HepG2 (cell line): Measurements from ENCODE around the gene CD151. TPM values are rescaled to one million over a fixed set of nuclear protein-coding genes. Genes with fewer than 3 reads are reported as not detected.

ENCODE experiments used
- AHR ChIP-seq: IDR thresholded peaks from 2 replicates; pipeline ENCODE4 v1.6.1; 2018; ENCODE audit warnings: missing genetic modification reagents, missing compliant biosample characterization
- AKAP8 ChIP-seq: sonication (generic); formaldehyde crosslinking; IDR thresholded peaks from 2 replicates; pipeline ENCODE4 v1.5.1; 2020; ENCODE audit warnings: mild to moderate bottlenecking, missing genetic modification reagents
- CREM ChIP-seq, 2 experiments: sonication (generic) in 1 of 2; formaldehyde crosslinking in 1 of 2; IDR thresholded peaks; 2 replicates each; pipeline versions ENCODE4 v1.4.0 to v1.6.1; 2016 to 2020; ENCODE audit warnings: antibody characterized with exemption in 1 of 2, mild to moderate bottlenecking in 1 of 2, missing genetic modification reagents in 1 of 2
- EEA1 ChIP-seq: sonication (generic); formaldehyde crosslinking; IDR thresholded peaks from 2 replicates; pipeline ENCODE4 v1.5.1; 2020; ENCODE audit warnings: mild to moderate bottlenecking, missing genetic modification reagents, borderline replicate concordance
- GFI1 ChIP-seq: sonication (generic); formaldehyde crosslinking; IDR thresholded peaks from 2 replicates; pipeline ENCODE4 v1.5.0; 2020; ENCODE audit warnings: missing genetic modification reagents, mild to moderate bottlenecking, borderline replicate concordance
- GTF3A ChIP-seq: sonication (generic); formaldehyde crosslinking; conservative IDR thresholded peaks from 2 replicates; pipeline ENCODE4 v1.4.0; 2020; ENCODE audit warnings: mild to moderate bottlenecking, missing genetic modification reagents
- HNF4A ChIP-seq: sonication (generic); formaldehyde crosslinking; IDR thresholded peaks from 2 replicates; pipeline ENCODE4 v1.4.0; 2020; ENCODE audit warnings: missing genetic modification reagents
- MATR3 ChIP-seq: sonication (generic); formaldehyde crosslinking; IDR thresholded peaks from 2 replicates; pipeline ENCODE4 v1.4.0; 2020; ENCODE audit warnings: missing genetic modification reagents
- MXI1 ChIP-seq: IDR thresholded peaks from 3 replicates; pipeline ENCODE4 v1.6.1; 2012; ENCODE audit warnings: low read depth, low read length, inconsistent platforms, borderline replicate concordance
- MYC ChIP-seq: sonication (generic); formaldehyde crosslinking; IDR thresholded peaks from 2 replicates; pipeline ENCODE4 v1.9.0; 2021; ENCODE audit warnings: missing genetic modification reagents, borderline replicate concordance
- NRL ChIP-seq: sonication (generic); formaldehyde crosslinking; IDR thresholded peaks from 2 replicates; pipeline ENCODE4 v1.5.0; 2020; ENCODE audit warnings: missing genetic modification reagents, mild to moderate bottlenecking, moderate library complexity, borderline replicate concordance
- PITX1 ChIP-seq: sonication (generic); formaldehyde crosslinking; IDR thresholded peaks from 2 replicates; pipeline ENCODE4 v1.5.1; 2020; ENCODE audit warnings: mild to moderate bottlenecking, missing genetic modification reagents
- RARA ChIP-seq: IDR thresholded peaks from 2 replicates; pipeline ENCODE4 v1.6.1; 2016; ENCODE audit warnings: missing genetic modification reagents, missing compliant biosample characterization
- RFX3 ChIP-seq: IDR thresholded peaks from 2 replicates; pipeline ENCODE4 v1.6.1; 2016; ENCODE audit warnings: missing biosample characterization, missing genetic modification reagents
- RFXAP ChIP-seq: sonication (generic); formaldehyde crosslinking; IDR thresholded peaks from 2 replicates; pipeline ENCODE4 v1.4.0; 2020; ENCODE audit warnings: missing genetic modification reagents, borderline replicate concordance
- SNAPC2 ChIP-seq: sonication (generic); formaldehyde crosslinking; IDR thresholded peaks from 2 replicates; pipeline ENCODE4 v1.8.1; 2022; ENCODE audit warnings: mild to moderate bottlenecking, missing genetic modification reagents
- TBL1XR1 ChIP-seq: fragments of 150-350 bp; IDR thresholded peaks from 2 replicates; pipeline ENCODE4 v1.6.1; 2014; ENCODE audit warnings: borderline replicate concordance, low read length; ENCODE audit not compliant: partially characterized antibody
- TEAD3 ChIP-seq: optimal IDR thresholded peaks from 2 replicates; pipeline ENCODE3; 2016; ENCODE audit warnings: borderline replicate concordance
- ZNF430 ChIP-seq: sonication (generic); formaldehyde crosslinking; IDR thresholded peaks from 2 replicates; pipeline ENCODE4 v1.9.0; 2021; ENCODE audit warnings: mild to moderate bottlenecking, missing genetic modification reagents
- ZNF501 ChIP-seq: sonication (generic); formaldehyde crosslinking; IDR thresholded peaks from 2 replicates; pipeline ENCODE4 v1.5.1; 2020; ENCODE audit warnings: mild to moderate bottlenecking, moderate library complexity, missing genetic modification reagents
- ZNF572 ChIP-seq: sonication (generic); formaldehyde crosslinking; IDR thresholded peaks from 2 replicates; pipeline ENCODE4 v1.5.1; 2020; ENCODE audit warnings: mild to moderate bottlenecking, missing genetic modification reagents
- ZNF788 ChIP-seq: sonication (generic); formaldehyde crosslinking; IDR thresholded peaks from 2 replicates; pipeline ENCODE4 v1.5.0; 2020; ENCODE audit warnings: mild to moderate bottlenecking, missing genetic modification reagents, borderline replicate concordance
- ZNF883 ChIP-seq: sonication (generic); formaldehyde crosslinking; IDR thresholded peaks from 2 replicates; pipeline ENCODE4 v1.5.1; 2020; ENCODE audit warnings: mild to moderate bottlenecking, missing genetic modification reagents; ENCODE audit errors: not compliant biosample characterization
- polyA plus RNA-seq, 8 experiments: library from polyadenylated mRNA; depleted of rRNA in 3 of 8; stranded (reverse) in 7 of 8; unstranded in 1 of 8; fragments of >200 nt; fragmentation: Illumina TruSeq in 4 of 8; extraction: Trizol in 4 of 8; gene quantifications; 2 replicates each; pipeline versions ENCODE4 v1.2.1 to v1.2.3, GENCODE V29; 2011 to 2016; ENCODE audit warnings: low read depth in 4 of 8, missing spikeins in 1 of 8, mixed read lengths in 1 of 8; ENCODE audit not compliant: insufficient read depth in 1 of 8
- total RNA-seq, 5 experiments: library from RNA; depleted of rRNA; stranded (reverse); fragments of >200 nt; fragmentation: Illumina TruSeq; extraction: Trizol; gene quantifications; 2 replicates each; pipeline ENCODE4 v1.2.3, GENCODE V29; 2016; ENCODE audit warnings: low read depth in 1 of 5
- TF ChIP-seq, protein P1 (sequence below): IDR thresholded peaks from 2 replicates; pipeline ENCODE4 v1.6.1; 2012; ENCODE audit warnings: inconsistent platforms
- TF ChIP-seq, protein P2 (sequence below): sonication (generic); formaldehyde crosslinking; IDR thresholded peaks from 2 replicates; pipeline ENCODE4 v1.5.0; 2020; ENCODE audit warnings: missing genetic modification reagents
- TF ChIP-seq, protein P3 (sequence below): IDR thresholded peaks from 2 replicates; pipeline ENCODE4 v1.6.1; 2016; ENCODE audit warnings: missing genetic modification reagents, missing compliant biosample characterization
- TF ChIP-seq, protein P4 (sequence below): sonication (generic); formaldehyde crosslinking; IDR thresholded peaks from 2 replicates; pipeline ENCODE4 v1.8.1; 2023; ENCODE audit warnings: missing genetic modification reagents, inconsistent platforms, borderline replicate concordance

The CD151 gene
- total and polyA plus RNA-seq, 2 of the 13 experiments (the other 11 are each of a cell fraction or from before 2014, with no cell fraction given), result 125 to 197 TPM

DNA sequence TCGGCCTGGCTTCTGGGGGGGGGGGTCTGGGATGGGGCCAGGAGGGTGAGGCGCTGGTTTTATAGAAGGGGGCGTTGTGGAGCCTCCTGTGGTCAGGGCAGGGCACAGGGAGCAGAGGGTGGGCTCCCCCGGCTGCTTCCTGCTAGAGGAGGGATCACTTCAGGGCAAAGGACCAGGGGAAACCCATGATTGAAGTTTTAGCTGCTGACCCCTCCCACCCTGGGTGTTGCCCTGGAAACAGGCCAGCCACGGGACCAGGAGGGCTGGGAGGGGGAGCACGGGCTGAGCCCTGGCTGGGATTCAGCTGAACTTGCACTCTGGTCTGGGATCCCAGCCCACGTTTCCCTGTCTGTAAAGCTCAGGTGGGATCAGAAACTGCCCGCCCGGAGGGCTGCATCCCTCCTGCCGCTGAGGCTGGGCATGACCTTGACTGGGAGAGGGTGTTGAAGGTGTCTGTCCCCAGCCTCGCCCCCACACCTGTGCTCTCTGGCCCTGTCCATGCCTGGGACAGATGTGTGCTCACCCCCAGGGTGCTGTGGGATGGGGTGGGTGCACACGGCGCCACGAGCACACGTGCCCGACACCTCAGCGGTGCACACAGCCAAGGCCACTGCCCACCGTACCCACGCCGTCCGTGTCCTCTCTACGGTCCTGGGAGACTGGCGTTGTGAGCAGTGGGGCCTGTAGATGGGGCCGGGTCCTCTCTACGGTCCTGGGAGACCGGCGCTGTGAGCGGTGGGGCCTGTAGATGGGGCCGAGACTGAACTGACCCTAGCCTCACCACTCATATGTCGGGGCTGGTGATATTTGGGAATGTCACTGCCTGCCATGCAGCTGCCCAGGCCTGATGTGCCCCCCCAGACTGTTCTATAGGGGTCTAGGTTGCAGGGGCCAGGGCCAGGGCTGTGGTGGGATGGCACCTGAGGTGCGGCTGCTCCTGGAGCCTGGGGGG, 12.2 kb downstream of the CD151 start (continued):
- TF ChIP-seq EEA1 (CRISPR knock-in tag) (peak; percentile 62; the same call in 1 of the 2 replicates), RARA (CRISPR knock-in tag) (peak; percentile 36), MYC (CRISPR knock-in tag) (0 out of 2 replicates have a peak, but pooled peaks have one; percentile 44), MXI1 (peak; percentile 57; the same call in 1 of the 3 replicates), AKAP8 (peak; percentile 94; the same call in 1 of the 2 replicates), MATR3 (CRISPR knock-in tag) (no peak), ZNF572 (0 out of 2 replicates have a peak, but pooled peaks have one; percentile 32), SNAPC2 (CRISPR knock-in tag) (0 out of 2 replicates have a peak, but pooled peaks have one; percentile 55), ZNF501 (CRISPR knock-in tag) (0 out of 2 replicates have a peak, but pooled peaks have one; percentile 22), NRL (CRISPR knock-in tag) (peak; percentile 82), GFI1 (CRISPR knock-in tag) (no peak), RFX3 (CRISPR knock-in tag) (peak; percentile 78), GTF3A (CRISPR knock-in tag) (no peak), CREM (IDR thresholded peaks at IDR 0.05) (0 out of 2 replicates have a peak, but pooled peaks have one; percentile 6), CREM (CRISPR knock-in tag; IDR thresholded peaks at IDR 0.05) (no peak), ZNF788 (CRISPR knock-in tag) (peak; percentile 67; the same call in 1 of the 2 replicates), RFXAP (0 out of 2 replicates have a peak, but pooled peaks have one; percentile 13), PITX1 (CRISPR knock-in tag) (peak; percentile 49), AHR (0 out of 2 replicates have a peak, but pooled peaks have one; percentile 47), ZNF430 (CRISPR knock-in tag) (0 out of 2 replicates have a peak, but pooled peaks have one; percentile 20), HNF4A (CRISPR knock-in tag) (peak; percentile 29), TEAD3 (peak; percentile 19), ZNF883 (CRISPR knock-in tag) (peak; percentile 42), TBL1XR1 (peak; percentile 25)
- TF ChIP-seq, protein P1, sequence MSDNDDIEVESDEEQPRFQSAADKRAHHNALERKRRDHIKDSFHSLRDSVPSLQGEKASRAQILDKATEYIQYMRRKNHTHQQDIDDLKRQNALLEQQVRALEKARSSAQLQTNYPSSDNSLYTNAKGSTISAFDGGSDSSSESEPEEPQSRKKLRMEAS, result 0 out of 2 replicates have a peak, but pooled peaks have one; percentile 18
- TF ChIP-seq, protein P2, sequence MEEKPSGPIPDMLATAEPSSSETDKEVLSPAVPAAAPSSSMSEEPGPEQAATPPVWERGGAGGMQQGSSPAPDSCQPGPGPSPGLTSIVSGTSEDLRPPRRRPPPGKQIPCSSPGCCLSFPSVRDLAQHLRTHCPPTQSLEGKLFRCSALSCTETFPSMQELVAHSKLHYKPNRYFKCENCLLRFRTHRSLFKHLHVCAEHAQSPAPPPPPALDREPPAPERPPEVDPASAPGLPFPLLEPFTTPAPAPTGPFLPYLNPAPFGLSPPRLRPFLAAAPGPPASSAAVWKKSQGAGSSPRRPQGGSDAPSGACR (CRISPR knock-in tag), result peak; percentile 53; the same call in 1 of the 2 replicates
- TF ChIP-seq, protein P3, sequence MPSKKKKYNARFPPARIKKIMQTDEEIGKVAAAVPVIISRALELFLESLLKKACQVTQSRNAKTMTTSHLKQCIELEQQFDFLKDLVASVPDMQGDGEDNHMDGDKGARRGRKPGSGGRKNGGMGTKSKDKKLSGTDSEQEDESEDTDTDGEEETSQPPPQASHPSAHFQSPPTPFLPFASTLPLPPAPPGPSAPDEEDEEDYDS (CRISPR knock-in tag), result peak; percentile 31; the same call in 1 of the 2 replicates
- TF ChIP-seq, protein P4, sequence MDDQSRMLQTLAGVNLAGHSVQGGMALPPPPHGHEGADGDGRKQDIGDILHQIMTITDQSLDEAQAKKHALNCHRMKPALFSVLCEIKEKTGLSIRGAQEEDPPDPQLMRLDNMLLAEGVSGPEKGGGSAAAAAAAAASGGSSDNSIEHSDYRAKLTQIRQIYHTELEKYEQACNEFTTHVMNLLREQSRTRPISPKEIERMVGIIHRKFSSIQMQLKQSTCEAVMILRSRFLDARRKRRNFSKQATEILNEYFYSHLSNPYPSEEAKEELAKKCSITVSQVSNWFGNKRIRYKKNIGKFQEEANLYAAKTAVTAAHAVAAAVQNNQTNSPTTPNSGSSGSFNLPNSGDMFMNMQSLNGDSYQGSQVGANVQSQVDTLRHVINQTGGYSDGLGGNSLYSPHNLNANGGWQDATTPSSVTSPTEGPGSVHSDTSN, result no peak
